ENCODE results near the gene S100A2.
"Not testable (repeated sequence)": the region's sequence is repeated elsewhere in the genome, so short reads cannot be mapped to it uniquely, and the experiment has no call there.

DNA sequence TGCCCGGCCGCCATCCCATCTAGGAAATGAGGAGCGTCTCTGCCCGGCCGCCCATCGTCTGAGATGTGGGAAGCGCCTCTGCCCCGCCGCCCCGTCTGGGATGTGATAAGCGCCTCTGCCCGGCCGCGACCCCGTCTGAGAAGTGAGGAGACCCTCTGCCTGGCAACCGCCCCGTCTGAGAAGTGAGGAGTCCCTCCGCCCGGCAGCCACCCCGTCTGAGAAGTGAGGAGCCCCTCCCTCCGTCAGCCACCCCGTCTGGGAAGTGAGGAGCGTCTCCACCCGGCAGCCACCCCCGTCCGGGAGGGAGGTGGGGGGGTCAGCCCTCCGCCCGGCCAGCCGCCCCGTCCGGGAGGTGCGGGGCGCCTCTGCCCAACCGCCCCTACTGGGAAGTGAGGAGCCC is 17.2 kb upstream of the S100A2 start:
- TF ChIP-seq, protein P1, sequence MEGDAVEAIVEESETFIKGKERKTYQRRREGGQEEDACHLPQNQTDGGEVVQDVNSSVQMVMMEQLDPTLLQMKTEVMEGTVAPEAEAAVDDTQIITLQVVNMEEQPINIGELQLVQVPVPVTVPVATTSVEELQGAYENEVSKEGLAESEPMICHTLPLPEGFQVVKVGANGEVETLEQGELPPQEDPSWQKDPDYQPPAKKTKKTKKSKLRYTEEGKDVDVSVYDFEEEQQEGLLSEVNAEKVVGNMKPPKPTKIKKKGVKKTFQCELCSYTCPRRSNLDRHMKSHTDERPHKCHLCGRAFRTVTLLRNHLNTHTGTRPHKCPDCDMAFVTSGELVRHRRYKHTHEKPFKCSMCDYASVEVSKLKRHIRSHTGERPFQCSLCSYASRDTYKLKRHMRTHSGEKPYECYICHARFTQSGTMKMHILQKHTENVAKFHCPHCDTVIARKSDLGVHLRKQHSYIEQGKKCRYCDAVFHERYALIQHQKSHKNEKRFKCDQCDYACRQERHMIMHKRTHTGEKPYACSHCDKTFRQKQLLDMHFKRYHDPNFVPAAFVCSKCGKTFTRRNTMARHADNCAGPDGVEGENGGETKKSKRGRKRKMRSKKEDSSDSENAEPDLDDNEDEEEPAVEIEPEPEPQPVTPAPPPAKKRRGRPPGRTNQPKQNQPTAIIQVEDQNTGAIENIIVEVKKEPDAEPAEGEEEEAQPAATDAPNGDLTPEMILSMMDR (IDR thresholded peaks at IDR 0.05; ENCODE audit: extremely low read depth in 1 of 2, insufficient read depth in 1 of 2, low read depth in 1 of 2, low read length in 2 of 2) = not testable (repeated sequence)
- TF ChIP-seq EZH2 (IDR thresholded peaks at IDR 0.05; ENCODE audit: borderline replicate concordance, low read depth, low read length, severe bottlenecking); POLR2AphosphoS5 (IDR thresholded peaks at IDR 0.05; ENCODE audit: insufficient read depth, low read depth, low read length): not testable (repeated sequence)
- TF ChIP-seq, protein P2, sequence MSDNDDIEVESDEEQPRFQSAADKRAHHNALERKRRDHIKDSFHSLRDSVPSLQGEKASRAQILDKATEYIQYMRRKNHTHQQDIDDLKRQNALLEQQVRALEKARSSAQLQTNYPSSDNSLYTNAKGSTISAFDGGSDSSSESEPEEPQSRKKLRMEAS (IDR thresholded peaks at IDR 0.05; ENCODE audit: insufficient read depth, insufficient read length) = not testable (repeated sequence)
